Measurements from ENCODE around the gene PDE8B. TPM values are rescaled to one million over a fixed set of nuclear protein-coding genes. Genes with fewer than 3 reads are reported as not detected.

Gene PDE8B
- polyA plus RNA-seq, 1 of the 3 experiments (the other 2 are of a cell fraction): not detected

GRCh38 chr5:77420940-77421339 is 210.5 kb downstream of the PDE8B start:
- DNase-seq: no peak
- Histone ChIP-seq H2AFZ (ENCODE audit: low read depth) (no peak overlapping the region), H3K4me3 (ENCODE audit: low read depth in 2 of 2, low read length in 1 of 2) (no peak overlapping the region), H3K9ac (no peak overlapping the region), H3K27ac (ENCODE audit: low read depth in 2 of 2, low read length in 1 of 2) (no peak overlapping the region), H3K79me2 (ENCODE audit: insufficient read depth) (no peaks in the 10 kb centered on the region), H3F3A (replicated peaks; ENCODE audit: insufficient read depth) (no peaks in the 10 kb centered on the region), H3K36me3 (replicated peaks in 1 of 2; ENCODE audit: control insufficient read depth in 1 of 2, insufficient read depth in 2 of 2, low read length in 1 of 2) (peaks cover 0 to 3% of the 10 kb centered on the region in 2 experiments), H3K4me1 (ENCODE audit: control insufficient read depth in 1 of 2, insufficient read depth in 2 of 2, low read depth in 1 of 2, low read length in 1 of 2) (peaks cover 0 to 13% of the 10 kb centered on the region in 2 experiments; a peak in 1 of 4 replicates), H3K27me3 (ENCODE audit: insufficient read depth) (no peaks in the 10 kb centered on the region), H3K9me3 (no peaks in the 10 kb centered on the region), H3K9me2 (no peaks in the 10 kb centered on the region), H3K4me2 (no peak overlapping the region), H4K20me1 (ENCODE audit: insufficient read depth) (no peaks in the 10 kb centered on the region)
- CTCF ChIA-PET: interaction anchor here (0.6 to 2.2 kb wide), 2 partner anchors 14 to 16 kb away, joined by 3 to 7 read pairs; no protein-coding TSS in a partner anchor
- WGBS (ENCODE audit: low lambda C conversion rate): 58% methylated on average over 3 of the region's 3 CpGs
- POLR2A ChIA-PET: no interaction called here
- TF ChIP-seq TAF1 (IDR thresholded peaks at IDR 0.05; ENCODE audit: borderline replicate concordance, low read depth, low read length): no peak
- no peak for TF ChIP-seq RAD21 (IDR thresholded peaks at IDR 0.05; ENCODE audit: low read length)
- no peak for TF ChIP-seq MXI1 (IDR thresholded peaks at IDR 0.05; ENCODE audit: low read depth, low read length)
- no peak for TF ChIP-seq MEF2A (IDR thresholded peaks at IDR 0.05; ENCODE audit: borderline replicate concordance, low read depth)
- TF ChIP-seq NFIC (IDR thresholded peaks at IDR 0.05; ENCODE audit: borderline replicate concordance): no peak
- TF ChIP-seq FOSL2 (IDR thresholded peaks at IDR 0.05; ENCODE audit: borderline replicate concordance, low read depth): no peak
- no peak for TF ChIP-seq FOXJ3 (CRISPR knock-in tag; IDR thresholded peaks at IDR 0.05)
- TF ChIP-seq MAX (IDR thresholded peaks at IDR 0.05; ENCODE audit: low read depth): no peak
- TF ChIP-seq EZH2phosphoT487 (IDR thresholded peaks at IDR 0.05; ENCODE audit: borderline replicate concordance, low read depth): no peak
- TF ChIP-seq, protein P1, sequence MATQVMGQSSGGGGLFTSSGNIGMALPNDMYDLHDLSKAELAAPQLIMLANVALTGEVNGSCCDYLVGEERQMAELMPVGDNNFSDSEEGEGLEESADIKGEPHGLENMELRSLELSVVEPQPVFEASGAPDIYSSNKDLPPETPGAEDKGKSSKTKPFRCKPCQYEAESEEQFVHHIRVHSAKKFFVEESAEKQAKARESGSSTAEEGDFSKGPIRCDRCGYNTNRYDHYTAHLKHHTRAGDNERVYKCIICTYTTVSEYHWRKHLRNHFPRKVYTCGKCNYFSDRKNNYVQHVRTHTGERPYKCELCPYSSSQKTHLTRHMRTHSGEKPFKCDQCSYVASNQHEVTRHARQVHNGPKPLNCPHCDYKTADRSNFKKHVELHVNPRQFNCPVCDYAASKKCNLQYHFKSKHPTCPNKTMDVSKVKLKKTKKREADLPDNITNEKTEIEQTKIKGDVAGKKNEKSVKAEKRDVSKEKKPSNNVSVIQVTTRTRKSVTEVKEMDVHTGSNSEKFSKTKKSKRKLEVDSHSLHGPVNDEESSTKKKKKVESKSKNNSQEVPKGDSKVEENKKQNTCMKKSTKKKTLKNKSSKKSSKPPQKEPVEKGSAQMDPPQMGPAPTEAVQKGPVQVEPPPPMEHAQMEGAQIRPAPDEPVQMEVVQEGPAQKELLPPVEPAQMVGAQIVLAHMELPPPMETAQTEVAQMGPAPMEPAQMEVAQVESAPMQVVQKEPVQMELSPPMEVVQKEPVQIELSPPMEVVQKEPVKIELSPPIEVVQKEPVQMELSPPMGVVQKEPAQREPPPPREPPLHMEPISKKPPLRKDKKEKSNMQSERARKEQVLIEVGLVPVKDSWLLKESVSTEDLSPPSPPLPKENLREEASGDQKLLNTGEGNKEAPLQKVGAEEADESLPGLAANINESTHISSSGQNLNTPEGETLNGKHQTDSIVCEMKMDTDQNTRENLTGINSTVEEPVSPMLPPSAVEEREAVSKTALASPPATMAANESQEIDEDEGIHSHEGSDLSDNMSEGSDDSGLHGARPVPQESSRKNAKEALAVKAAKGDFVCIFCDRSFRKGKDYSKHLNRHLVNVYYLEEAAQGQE (IDR thresholded peaks at IDR 0.05; ENCODE audit: low read depth, low read length): no peak

DNA sequence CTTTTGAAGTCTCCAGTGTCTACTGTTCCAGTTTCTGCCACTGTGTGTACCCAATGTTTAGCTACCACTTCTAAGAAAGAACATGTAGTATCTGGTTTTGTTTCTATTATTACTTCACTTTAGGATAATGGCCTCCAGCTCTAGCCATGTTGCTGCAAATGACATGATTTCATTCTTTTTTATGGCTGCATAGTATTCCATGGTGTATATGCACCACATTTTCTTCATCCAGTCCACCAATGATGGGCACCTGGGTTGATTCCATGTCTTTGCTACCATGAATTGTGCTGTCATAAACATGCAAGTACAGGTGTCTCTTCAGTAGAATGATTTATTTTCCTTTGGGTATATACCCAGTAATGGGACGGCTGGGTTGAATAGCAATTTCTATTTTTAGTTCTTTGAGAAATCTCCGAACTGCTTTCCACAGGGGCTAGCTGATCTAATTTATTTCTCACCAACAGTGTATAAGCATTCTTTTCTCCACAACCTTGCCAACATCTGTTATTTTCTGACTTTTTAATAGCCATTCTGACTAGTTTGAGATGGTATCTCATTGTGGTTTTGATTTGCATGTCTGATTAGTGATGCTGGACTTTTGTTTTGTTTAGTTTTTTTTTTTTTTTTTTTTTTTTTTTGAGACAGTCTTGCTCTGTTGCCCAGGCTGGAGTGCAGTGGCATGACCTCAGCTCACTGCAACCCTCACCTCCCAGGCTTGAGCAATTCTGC is 212.7 kb downstream of the PDE8B start:
- WGBS (ENCODE audit: low lambda C conversion rate): 50% methylated on average over 2 of the region's 2 CpGs

More for the DNA sequence above, 212.7 kb downstream of the PDE8B start:
- Histone ChIP-seq H3K27ac (ENCODE audit: low read depth in 2 of 2, low read length in 1 of 2) (no peak overlapping the region), H3K4me2 (no peak overlapping the region), H3F3A (replicated peaks; ENCODE audit: insufficient read depth) (peaks cover 8% of the 10 kb centered on the region), H3K9me2 (no peaks in the 10 kb centered on the region), H3K79me2 (ENCODE audit: insufficient read depth) (no peaks in the 10 kb centered on the region), H3K4me1 (ENCODE audit: control insufficient read depth in 1 of 2, insufficient read depth in 2 of 2, low read depth in 1 of 2, low read length in 1 of 2) (peaks cover 1% of the 10 kb centered on the region in 2 experiments; a peak in 1 of 4 replicates), H3K4me3 (ENCODE audit: low read depth in 2 of 2, low read length in 1 of 2) (no peak overlapping the region), H4K20me1 (ENCODE audit: insufficient read depth) (no peaks in the 10 kb centered on the region), H3K9ac (no peak overlapping the region), H3K9me3 (no peaks in the 10 kb centered on the region), H3K36me3 (replicated peaks in 1 of 2; ENCODE audit: control insufficient read depth in 1 of 2, insufficient read depth in 2 of 2, low read length in 1 of 2) (peaks cover 0 to 12% of the 10 kb centered on the region in 2 experiments), H2AFZ (ENCODE audit: low read depth) (no peak overlapping the region), H3K27me3 (ENCODE audit: insufficient read depth) (no peaks in the 10 kb centered on the region)
- ChIA-PET CTCF (interaction anchor here (1.2 to 1.7 kb wide), 2 partner anchors 14 to 278 kb away, joined by 5 to 11 read pairs; no protein-coding TSS in a partner anchor), POLR2A (no interaction called here)
- DNase-seq: no peak
- TF ChIP-seq NFIC (IDR thresholded peaks at IDR 0.05; ENCODE audit: borderline replicate concordance) (no peak), PBX3 (IDR thresholded peaks at IDR 0.05) (peak; percentile 36), SIN3A (IDR thresholded peaks at IDR 0.05; ENCODE audit: borderline replicate concordance, low read depth, low read length) (no peak), CHD2 (IDR thresholded peaks at IDR 0.05; ENCODE audit: low read length, partially characterized antibody) (no peak), GABPA (IDR thresholded peaks at IDR 0.05; ENCODE audit: low read depth) (no peak)

Measured in SK-N-SH (cell line).